ENCODE measurements around the gene MYO10. TPM values are rescaled to one million over a fixed set of nuclear protein-coding genes. Genes with fewer than 3 reads are reported as not detected.
"Not testable (repeated sequence)": the region's sequence is repeated elsewhere in the genome, so short reads cannot be mapped to it uniquely, and the experiment has no call there.

MYO10 gene
- polyA plus RNA-seq, 3 donors, result 38.1 to 42.3 (median 38.2) TPM

- no peak for DNase-seq (ENCODE audit: low read depth in 3 of 3, low spot score in 2 of 3)
These were observed 179.4 kb downstream of the MYO10 start for GRCh38 chr5:16756692-16757091.

DNA sequence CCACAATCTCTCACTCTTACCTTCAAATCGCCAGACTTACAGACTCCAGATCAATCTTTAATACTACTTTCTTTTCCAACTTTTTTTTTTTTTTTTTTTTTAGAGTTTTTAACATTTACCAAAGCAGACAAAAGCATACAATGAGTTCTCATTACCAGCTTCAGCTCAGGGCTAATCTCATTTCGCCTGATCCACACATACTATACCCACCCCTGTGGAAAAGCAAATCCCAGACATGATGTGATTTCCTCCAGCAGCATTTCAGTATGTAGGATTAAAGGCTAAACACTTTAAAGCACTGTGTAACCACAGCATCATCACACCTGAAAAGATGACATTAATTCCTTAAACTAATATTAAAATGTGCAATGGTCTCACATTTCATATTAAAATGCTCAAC lies 180.4 kb downstream of the MYO10 start:
- no peak for DNase-seq (ENCODE audit: low read depth in 3 of 3, low spot score in 2 of 3)

DNA sequence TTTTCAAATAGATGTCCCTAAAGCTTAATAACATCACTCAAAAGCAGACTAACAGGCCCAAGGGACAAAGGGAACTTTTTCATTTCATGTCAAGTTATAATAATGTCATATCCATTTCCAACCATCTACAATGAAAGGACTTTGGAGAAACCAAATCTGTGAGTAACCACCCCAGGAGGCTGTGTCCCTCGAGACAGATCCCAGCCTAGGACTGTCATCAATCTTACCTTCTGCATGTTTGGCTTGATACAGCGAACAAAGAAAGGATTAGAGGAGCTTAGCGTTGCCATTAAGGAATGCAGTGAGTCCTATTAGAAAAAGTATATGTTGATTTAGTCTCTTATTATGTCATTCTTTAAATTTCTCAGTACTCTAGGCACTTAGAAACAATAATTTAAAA lies 181.5 kb downstream of the MYO10 start:
- DNase-seq (ENCODE audit: low read depth in 3 of 3, low spot score in 2 of 3), result no peak

DNA sequence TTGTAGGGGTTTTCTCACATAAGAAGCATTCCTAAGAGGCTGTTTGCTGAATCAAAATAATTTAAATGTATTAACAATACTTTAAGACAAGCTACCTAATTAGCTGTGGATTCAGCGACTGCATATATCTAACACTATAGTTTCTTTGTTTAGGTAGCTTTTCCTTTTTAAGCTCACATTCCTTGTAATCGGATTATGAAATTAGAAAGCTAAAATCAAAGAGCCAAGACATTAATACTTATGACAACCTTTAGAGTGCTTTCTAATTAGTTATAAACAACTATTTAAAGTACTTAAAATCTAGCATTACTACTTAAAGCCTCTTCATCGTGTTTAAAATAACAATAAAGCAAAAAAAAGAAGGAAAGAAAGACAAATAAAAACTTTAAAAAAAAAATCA lies 182.0 kb downstream of the MYO10 start:
- no peak for DNase-seq (ENCODE audit: low read depth in 3 of 3, low spot score in 2 of 3)

- no peak for DNase-seq (ENCODE audit: low read depth in 3 of 3, low spot score in 2 of 3)
These were observed 185.6 kb downstream of the MYO10 start for GRCh38 chr5:16750445-16750844.

DNA sequence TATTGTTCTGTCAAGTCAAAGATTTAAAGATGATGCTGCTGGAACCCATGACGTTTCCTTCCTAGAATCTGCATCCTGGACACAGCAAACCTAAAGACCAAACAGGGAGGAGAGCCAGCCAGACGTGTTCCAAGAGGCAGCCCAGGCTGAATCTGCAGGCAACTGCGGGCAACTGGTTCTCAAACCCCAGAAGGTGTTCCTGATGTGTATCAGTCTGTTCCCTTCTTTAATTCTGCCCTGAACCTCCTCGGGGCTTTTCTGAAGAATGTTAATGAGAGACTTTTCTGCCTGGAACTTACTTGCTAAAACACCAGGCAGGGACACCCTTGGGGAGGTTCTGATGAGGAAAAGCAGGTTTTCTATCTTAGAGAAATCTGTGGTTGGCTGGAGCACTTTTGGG lies 186.5 kb downstream of the MYO10 start:
- DNase-seq (ENCODE audit: low read depth in 3 of 3, low spot score in 2 of 3), result no peak

DNA sequence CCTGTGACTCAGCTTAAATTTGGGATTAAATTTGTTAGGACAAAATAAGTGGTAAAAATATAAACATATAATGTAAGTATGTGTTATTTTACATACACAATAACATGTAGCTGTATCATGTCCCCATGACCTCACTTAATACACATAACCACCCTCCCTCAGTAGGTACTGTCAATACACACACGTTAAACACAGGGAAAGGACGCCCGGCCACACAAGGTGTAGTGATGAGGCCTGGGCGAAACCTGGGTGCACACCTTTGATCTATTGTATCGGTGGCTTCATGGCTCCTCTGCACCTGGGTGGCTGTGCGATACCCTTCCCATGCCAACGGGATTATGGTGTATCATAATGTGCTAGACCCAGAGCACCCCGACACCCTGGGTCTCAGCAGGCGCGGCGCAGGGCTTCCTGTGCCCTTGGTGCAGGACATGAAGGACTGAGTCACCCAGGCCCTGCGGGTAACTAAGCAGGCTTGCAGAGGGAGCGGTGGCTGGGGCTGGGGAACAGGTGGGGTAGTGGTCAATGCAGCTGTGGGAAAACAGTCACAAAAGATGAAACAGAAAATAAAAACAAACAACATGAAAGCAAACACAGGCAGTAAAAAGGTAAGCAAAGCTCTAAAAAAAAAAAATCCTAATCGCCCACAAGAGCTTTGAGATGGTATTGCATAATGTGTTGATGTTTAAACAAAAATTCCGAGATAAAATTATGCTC lies 191.8 kb downstream of the MYO10 start:
- DNase-seq (ENCODE audit: low read depth in 3 of 3, low spot score in 2 of 3), result no peak

GRCh38 chr5:16742938-16743337 lies 193.2 kb downstream of the MYO10 start:
- DNase-seq (ENCODE audit: low read depth in 3 of 3, low spot score in 2 of 3), result no peak

GRCh38 chr5:16740811-16741392 lies 195.2 kb downstream of the MYO10 start:
- no peak for DNase-seq (ENCODE audit: low read depth in 3 of 3, low spot score in 2 of 3)

- no peak for DNase-seq (ENCODE audit: low read depth in 3 of 3, low spot score in 2 of 3)
These were observed 195.8 kb downstream of the MYO10 start for GRCh38 chr5:16740066-16740810.

DNA sequence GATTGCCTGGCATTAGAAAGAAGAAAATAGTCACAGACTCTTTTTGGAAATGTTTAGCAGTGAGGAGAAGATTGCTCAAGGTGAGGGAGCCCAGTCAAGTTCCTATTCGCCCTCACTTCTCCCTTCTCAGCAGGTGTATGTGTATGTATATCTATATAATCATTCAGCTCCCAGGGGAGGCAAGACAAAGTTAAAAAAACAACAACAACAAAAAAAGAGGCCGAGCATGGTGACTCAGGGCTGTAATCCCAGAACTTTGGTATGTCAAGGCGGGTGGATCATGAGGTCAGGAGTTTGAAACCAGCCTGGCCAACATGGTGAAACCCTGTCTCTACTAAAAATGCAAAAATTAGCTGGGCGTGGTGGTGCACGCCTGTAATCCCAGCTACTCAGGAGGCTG lies 197.7 kb downstream of the MYO10 start:
- not testable (repeated sequence) for DNase-seq (ENCODE audit: low read depth in 3 of 3, low spot score in 2 of 3)

GRCh38 chr5:16737620-16738364 lies 198.3 kb downstream of the MYO10 start:
- DNase-seq (ENCODE audit: low read depth in 3 of 3, low spot score in 2 of 3), result no peak

DNA sequence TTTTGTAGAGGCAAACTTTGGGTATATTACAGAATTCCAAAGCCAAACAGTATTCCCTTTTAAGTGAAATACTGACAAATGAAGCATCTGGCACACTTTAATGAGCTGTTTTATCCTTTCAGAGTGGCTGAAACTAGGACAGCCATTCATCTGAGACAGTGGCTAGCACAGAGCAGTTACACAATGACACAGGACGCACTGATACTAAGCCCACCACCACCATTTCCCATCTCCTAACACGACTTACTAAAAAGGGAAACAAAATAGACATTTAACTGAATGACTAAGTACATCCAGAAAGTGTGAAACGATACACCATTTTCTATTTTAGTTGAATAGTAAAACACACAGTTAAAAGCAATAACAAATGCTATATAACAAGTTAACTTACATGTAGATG lies 198.9 kb downstream of the MYO10 start:
- DNase-seq (ENCODE audit: low read depth in 3 of 3, low spot score in 2 of 3), result no peak

GRCh38 chr5:16736158-16736995 lies 199.7 kb downstream of the MYO10 start:
- no peak for DNase-seq (ENCODE audit: low read depth in 3 of 3, low spot score in 2 of 3)

- DNase-seq (ENCODE audit: low read depth in 3 of 3, low spot score in 2 of 3), result no peak
These were observed 200.7 kb downstream of the MYO10 start for GRCh38 chr5:16735101-16736060.

GRCh38 chr5:16733331-16734006 lies 202.6 kb downstream of the MYO10 start:
- no peak for DNase-seq (ENCODE audit: low read depth in 3 of 3, low spot score in 2 of 3)

- no peak for DNase-seq (ENCODE audit: low read depth in 3 of 3, low spot score in 2 of 3)
These were observed 203.7 kb downstream of the MYO10 start for GRCh38 chr5:16732356-16732755.

DNA sequence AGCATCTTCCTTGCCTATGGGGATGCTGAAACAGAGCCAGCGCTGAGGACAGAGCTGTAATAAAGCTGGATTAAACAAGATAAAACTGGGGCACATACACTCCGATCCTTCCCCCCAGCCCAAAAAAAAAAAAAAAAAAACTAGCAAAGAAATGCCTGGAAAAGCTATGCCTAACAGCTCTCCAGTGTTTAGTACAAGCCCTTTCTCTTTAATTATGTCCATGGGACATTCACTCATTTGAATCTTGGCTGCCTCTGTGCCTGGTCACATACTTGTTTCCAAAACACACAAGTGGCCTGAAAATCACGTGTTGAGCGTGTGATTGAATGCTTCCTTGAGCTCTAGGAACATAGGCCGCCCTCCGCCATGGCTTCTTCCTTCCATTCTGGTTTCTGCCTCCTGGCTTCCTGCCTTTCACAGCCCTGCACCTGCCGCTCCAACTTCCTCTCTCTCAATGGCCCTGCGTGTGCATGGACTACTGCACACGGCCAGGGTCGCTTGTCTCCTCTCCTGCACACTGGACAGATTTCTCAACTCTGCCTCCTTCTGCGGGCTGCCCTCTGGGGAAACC lies 208.2 kb downstream of the MYO10 start:
- DNase-seq (ENCODE audit: low read depth in 3 of 3, low spot score in 2 of 3), result no peak

All from right renal cortex interstitium (tissue), 3 donors.